ENCODE results near the gene RAMACL.
"Not testable (repeated sequence)": the region's sequence is repeated elsewhere in the genome, so short reads cannot be mapped to it uniquely, and the experiment has no call there.

Gene RAMACL

DNA sequence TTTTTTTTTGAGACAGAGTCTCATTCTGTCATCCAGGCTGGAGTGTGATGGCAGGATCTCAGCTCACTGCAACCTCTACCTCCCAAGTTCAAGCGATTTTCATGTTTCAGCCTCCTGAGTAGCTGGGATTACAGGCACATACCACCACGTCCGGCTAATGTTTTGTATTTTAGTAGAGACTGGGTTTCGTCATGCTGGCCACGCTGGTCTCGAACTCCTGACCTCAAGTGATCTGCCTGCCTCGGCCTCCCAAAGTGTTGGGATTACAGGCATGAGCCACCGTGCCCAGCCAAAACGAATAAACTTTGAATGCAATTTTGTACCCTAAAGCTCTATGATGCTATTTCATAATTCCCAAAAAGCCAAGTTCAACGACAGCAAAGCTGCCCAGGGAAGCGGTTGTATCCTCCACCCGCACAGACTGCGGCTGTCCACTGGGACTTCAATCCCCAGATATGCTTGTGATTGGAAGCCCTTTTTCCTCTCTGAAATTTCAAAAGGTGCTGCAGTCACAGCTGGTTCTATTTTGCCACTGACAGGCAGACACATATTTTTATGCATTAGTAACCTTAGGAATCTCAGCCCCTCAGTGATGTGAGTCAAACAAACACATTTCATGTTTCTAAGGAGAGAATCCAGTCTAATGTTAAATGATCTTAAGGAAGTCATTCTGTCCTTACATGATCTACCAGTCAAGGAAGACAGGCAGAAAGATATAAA, 8.7 kb upstream of the RAMACL start:
- no peak for DNase-seq

DNA sequence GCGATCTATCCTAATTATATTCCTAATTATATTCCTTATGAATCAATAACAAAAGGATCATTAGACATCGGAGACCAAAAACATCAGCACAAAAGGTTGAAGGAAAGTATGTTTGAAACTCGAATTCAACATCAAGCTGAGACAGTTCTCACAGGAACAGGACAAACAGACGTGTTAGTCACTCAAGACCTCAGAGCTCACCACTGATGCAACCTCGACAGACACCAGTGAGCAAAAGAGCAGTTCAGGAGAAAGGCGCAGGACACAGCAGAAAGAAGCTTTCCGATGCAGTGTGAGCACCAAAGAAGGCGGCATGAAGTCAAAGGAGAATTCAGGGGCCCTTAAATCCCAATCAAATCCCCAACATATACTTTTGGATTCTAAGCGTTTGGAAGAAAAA, 6.3 kb upstream of the RAMACL start:
- DNase-seq, result no peak

DNA sequence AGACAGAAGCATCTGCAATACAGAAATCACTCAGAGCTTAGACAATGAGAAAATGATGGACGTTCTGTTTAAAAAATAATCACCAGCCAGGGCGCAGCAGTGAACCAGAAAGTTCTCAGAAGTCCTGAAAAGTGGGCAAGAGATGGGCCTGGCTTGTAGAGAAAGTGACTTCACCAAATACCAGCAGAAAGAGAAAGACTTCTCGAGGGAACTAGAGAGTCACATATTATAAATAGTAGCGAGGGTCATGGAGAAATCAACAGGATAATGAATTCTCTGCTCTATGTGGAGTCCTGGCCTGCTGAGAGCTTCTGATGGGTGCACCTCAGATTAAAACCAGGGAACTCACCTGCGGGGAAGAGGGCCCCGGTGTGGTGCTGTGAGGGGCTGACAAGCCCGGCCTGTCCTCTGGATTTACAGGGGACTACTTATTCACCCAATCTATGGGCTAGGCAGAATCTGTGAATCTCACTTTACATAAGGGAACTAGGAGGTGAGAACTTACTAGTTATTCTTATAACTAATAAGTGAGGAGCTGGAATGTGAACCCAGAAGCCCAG, 5.6 kb upstream of the RAMACL start:
- DNase-seq, result no peak

DNA sequence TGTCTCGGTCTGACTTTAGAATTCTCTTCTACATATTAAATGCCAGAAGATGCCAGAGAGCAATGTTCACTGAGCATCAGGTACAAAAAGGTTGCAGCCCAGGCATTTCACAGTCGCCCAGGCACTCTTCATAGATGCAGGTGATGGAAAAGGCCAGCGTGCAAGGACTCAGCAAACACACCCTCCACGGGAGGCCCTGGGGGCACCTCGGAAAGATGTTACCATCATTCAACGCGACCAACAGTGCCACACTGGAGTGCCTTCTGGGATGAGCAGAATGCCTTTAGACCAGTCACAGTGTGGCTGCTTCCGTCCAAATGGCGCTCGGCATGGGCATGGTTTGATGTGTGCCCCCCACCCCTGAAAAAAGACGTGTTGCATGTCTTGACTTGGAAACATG, 4.5 kb upstream of the RAMACL start:
- no peak for DNase-seq

DNA sequence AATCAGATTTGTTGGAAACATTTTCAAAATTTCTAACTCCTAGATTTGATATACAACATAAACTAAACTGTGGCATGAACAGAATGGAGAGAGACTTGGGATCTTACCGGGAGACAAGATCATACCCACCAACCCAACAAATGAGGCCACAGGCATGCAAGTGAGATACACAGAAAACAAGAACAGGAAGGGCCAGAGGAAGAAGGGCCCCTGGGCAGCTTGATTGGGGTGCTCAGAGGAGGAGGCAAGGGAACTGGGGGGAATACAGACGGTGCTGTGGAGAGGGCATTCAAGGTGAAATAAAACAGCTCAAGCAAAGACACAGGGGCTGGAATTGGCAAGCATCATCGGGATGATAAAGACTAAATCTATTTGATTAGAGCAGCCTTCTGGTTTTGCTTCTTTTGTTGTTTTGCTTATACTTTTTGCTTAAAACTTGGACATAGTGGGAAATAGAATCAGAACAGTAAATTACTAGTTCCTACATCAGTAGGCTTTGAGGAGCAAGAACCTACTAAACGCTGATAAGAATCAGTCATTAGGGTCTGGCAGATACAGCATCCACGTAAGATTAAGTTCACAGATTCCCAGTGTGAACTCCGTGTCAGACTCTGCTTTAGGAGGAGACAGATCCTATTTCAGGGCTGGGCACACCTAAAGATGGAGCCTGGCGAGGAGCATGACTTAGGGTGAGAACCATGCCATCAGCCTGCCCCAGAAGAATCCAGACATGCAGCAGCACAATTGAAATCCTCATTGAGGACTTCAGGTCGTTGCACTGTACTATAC, 3.5 kb upstream of the RAMACL start:
- DNase-seq, result no peak

DNA sequence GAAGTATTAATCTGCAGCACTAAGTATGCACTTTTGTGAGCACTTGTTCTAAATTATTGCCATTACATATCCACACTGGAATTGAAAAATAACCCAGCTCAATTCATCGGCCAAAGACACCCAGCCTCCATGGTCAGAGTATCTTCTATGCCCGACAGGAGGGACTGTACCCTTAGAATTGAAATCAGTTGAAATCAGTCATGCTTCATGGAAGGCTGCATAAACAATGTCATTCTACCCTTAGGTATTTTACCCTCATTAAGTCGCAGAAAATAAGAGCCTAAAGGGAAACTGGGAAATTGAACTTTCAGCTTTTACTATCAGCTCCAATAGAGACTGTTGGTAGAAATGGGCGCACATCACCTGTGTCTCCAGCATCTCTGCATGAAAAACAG, 2.9 kb upstream of the RAMACL start:
- no peak for DNase-seq

DNA sequence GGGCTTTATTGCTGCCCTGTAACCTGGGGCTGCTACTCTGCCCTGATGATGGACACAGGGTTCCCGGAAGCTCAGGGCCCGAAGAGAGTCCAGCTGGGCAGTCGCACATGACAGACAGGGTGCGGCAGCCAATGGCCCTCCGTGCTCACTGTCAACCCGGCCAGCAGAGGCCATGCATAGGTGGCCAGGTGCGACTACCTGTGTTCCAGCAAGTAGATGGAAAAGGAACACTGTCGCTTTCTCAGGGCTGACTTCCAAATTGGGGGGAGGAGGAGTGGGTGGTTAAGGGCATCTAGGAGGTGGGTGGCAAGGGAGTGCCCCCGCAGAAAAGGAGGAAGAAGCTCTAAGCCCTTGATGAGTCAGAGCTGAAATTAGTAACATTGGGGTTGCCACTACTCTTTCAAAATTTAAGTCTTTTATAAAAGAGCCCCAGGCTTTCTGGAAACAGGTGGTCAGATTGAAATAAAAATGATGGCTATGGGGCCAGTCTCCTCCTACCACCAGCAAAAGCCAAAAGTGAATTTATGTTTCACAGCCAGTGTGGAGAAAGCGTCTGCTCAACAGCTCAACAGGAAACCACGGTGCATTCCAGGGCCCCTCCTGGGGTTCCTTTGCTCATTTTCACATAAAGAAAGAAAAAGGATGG, 2.3 kb upstream of the RAMACL start:
- DNase-seq, result no peak

DNA sequence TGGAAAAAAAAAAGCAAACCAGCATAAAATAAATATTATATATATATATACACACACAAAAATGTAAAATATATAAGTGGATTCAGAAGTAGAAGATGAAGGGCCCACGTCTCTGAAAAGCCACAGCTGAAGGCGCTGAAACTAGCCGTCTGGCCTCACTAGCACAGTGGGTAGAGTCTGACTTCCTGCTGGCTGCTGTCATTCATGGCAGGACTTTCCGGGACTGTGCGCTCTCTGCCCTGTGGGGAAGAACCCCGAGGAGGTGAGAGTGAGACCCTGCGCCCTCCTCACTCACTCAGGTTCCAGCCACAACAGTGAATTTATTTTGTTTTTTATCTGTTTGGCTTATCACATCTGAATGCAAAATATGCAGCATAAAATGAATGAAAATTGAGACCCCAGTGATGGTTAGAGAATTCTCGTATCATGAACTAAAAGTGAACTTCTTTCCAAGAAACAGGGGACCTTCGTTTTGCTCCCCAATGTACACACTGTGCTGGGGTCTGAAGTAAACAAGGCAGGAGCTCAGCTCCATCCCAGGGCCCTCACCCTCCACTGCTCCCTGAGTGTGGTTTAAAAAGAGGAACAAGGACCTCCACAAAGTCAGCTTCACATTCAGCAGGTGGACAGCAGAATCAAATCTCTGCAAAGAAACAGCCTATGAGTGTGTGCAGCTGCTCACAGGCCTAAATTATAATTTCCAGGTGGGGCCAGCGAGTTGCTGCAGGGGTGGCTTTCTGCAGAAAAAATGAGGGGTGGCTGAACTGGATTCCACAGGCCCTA, 1.3 kb upstream of the RAMACL start:
- no peak for DNase-seq

DNA sequence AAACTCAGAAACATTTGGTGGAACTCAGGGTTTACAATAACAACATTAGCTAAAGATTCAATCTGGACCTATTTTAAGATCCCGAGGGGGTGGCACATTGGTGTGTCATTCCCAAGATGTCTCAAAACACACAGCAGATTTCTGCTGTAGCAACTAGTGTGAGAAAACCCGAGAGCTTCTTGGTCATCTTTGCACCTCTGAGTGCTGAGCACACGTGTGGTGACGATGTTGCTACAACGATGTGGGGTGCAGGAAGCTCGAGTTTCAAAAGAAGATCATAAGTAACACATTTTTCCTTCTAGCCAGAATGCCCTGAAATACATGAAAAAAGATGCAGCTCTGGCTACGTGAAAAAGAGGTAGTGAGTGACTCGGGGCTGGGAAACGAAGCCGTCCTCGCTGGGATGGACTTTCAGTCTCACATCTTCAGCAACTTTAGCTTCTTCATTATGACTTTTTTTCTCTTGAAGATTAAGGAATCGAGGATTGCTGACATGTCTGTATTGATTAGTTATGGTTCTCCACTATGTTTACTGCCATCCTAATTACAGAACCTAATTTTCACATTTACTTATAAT, 1.5 kb downstream of the RAMACL start:
- no peak for DNase-seq

DNA sequence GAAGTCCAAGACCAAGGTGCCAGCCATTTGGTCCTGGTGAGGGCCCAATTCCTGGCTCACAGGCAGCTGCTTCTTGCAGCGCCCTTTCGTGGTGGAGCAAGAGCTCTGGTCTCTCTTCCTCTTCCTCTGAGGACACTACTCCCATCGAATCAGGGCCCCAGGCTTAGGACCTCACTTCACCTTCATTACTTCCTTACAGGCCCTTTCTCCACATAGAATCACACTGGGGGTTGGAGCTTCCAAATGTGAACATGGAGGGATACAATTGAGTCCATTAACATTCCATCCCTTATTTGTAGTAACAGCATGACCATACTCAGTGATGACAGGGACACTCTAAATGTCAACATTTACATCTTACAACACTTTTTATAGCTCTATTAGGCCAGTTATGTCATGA, 2.3 kb downstream of the RAMACL start:
- DNase-seq, result no peak

DNA sequence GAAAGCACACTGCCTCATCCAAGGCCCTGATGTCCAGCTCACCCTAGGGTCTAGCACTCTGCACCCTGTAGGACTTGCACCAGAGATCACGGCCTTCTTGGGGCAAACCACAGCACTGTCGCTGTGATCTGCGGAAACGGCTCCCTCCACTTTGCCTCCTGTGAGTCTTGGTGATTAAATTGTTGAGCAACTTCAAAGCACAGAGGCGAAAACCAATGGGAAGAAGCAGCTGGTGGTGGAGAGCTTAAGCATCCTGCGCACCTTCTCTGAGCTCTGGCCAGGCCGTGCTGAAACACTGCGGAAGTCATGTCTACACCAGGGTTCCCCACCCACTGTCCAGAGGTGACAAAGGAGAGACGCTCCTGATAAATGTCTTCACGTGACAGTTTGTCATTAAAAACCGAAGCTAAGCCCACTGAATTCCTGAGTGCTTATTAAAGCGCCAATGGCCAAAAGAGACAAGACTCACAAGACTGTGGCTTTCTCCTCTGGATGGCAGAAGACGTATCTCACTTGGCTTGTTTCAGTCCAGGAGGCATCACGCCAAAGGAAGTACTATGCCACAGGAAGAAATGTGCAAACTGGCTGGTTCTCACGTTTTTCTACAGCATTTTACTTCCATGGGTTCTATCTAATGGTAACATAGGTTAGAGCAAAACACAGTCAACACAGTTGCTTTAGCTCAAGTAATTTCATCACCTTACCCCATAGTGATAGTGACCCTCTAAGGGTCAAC, 3.1 kb downstream of the RAMACL start:
- no peak for DNase-seq

DNA sequence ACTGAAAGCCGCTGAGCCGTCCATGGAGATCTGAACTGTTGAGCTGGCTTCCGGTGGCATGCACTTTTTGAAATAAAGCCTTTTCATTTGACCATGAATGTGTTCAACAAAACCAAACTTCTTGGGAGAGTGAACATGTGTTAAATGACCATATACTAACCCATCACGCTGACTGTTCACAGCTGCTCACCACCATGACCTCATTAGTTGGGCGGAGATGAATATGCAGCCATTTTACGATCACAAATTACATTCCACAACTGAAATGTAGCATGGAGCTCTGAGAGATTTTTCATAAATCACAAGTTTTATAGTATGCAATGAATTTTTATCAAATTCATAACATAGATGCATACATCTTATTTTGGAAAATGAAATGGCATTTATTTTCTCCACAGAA, 4.2 kb downstream of the RAMACL start:
- no peak for DNase-seq

DNA sequence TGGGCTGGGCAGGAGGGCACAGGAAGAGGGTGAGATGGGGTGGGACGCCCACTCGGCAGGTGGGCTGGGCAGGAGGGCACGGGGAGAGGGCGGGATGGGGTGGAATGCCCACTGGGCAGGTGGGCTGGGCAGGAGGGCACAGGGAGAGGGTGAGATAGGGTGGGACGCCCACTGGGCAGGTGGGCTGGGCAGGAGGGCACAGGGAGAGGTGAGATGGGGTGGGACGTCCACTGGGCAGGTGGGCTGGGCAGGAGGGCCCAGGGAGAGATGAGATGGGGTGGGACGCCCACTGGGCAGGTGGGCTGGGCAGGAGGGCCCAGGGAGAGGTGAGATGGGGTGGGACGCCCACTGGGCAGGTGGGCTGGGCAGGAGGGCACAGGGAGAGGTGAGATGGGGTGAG, 4.7 kb downstream of the RAMACL start:
- DNase-seq, result not testable (repeated sequence)

DNA sequence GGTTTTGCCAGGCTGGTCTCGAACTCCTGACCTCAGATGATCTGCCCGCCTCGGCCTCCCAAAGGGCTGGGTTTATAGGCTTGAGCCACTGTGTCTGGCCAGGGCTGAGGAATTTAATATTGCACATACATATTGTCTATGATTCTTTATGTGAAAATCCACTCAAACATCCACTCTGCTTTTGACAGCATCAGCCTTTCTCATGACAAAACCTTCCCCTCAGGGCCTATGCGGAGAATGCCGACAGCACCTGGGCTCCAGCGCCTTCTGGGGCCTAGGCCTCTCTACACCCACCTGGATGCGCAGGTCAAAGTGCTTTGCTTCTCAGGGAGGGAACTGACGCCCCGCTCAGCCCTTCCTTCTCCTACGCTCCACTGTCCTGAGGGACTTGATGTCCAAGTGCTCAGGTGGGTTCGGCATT, 5.4 kb downstream of the RAMACL start:
- no peak for DNase-seq

DNA sequence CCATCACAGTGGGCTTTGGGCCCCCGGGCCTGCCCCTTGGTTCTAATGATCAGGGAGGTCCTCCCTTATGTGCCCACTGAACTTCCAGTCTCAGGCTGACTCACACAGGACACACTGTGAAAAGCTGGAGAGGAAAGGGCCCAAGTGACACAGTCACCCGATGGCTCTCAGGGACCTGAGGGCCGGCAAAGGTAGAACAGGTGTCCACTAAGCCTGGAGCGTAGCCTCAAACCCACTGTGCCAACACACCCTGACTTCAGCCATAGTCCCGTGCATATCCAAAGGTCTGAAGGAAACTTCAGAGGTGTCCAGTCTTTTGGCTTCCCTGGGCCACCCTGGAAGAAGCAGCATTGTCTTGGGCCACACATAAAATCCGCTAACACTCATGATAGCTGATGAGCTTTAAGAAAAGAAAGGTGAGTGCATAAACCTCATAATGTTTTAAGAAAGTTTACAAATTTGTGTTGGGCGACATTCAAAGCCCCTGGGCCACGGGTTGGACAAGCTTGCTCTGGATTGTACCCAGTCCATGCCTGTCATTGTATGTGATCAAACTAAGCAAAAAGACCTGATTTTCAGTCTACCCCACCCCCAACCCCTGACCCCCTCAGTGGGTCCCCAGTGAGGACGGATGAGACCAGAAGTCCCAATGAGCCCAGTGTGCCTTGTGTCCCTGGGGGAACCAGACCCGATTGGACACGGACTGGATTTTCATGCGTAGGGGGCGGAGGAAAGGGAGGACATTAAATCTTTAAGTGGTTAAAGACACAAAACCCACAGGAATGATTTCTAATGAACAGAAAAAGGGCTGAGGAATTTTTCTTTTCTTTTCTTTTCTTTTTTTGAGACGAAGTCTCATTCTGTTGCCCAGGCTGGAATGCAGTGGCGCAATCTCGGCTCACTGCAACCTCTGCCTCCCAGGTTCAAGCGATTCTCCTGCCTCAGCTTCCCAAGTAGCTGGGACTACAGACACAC, 6.1 kb downstream of the RAMACL start:
- DNase-seq, result no peak

DNA sequence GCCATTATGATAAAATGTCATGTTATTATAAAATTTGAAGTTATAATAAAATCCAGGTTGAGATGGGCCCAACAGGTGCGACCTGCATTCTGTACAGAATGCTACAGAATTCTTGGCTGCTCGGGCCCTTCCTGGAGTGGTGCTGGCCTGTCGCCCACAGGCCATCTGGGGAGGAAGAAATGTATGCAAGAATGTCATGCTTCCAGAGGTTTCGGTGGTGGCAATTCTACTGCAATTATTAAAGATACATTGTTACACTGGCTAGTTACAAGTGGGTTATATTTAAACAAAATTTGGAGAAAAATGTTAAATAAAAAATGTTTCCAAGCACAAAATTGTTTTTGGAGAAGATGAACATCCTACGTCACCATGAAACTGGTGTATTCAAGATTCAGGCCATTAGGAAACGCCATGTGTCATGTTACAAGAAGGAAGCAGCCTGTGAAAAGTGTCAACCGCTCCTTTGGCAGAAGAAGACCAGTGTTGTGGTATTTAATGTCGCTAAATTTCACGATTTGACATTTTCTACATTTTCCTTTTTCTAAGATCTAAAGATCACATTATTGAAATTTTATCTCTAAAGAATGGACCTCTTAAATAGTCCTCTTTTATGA, 7.1 kb downstream of the RAMACL start:
- no peak for DNase-seq

DNA sequence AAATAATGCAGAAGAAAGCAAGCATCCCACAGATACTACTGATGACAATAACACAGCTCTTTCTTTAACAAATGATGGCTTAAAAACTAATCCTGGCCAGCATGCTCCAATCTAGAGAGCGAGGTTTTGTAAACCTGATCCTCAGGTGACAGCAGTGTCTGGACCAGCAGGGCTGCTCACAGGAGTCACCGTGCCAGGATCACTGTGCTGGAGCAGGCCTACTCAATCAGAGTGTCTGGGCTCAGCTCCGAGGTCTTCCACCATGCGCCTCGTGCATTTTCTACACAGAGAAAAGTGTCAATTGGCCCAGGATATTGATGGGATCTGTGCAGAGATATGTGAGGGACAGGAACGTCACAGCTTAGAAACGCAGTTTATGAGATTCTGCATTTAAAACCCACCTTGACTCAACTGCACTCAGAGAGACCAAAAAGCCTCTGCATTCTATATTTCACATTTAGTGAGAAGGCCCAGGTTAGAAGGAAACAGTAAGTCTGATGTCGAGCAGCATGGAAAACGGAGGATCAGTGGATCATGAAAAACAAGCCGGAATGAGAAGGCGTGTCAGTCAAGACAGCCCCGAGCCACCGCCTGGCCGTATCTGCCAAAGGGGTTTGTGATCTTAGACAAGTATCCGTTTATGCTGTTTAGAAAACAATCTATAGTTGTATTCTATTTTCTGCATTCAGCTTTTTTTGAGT, 7.8 kb downstream of the RAMACL start:
- DNase-seq, result no peak

DNA sequence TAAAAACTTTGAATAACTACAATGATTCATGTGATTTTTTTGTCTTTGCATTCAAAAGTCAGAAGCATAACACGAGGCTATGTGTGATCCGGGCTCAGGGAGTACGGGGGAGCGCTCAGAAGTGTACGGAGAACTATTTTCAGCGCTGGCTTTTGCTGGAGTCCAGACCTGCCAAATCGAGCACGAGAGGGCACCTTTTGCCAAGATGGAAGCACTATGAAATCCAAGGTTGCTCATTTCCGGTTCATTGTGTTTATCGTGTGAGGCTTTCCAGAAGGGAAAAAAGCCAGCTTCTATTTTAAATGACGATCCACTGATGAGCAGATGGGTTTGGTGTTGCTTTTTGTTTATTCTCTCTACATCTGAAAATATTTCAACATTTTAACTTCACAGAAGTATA, 11.3 kb downstream of the RAMACL start:
- DNase-seq, result no peak

DNA sequence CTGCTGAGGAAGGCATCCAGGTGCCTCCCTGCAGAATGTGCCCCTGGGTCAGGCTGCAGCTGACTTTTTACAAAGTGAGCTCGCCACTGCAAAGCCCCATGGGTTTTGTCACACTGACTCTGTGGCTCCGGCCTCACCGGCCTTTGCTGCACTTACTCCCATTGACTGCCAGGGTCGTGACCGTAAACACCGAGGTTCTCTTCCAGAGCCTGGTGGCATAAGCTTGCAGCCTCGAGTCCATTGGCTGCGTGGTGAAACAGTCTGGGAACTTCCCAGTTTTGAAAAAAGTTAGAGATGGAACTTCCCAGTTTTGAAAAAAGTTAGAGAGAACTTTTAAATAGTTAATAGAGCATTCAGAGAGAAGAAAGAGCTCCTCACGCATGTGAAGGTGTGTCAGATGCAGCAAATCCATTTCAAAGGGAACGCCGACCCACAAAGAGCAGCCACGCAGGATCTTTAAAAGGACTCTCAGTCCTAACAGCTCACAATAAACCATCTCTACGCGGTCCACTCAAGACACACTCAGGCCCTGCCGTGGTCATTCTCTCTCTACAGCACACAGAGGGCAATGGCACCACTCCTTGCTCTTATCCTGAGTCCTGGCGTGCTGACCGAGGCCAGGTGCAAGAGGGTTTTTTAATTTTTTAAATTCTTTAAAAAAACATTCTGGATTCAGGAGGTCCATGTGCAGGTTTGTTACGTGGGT, 12.8 kb downstream of the RAMACL start:
- DNase-seq, result no peak
